Measurements from ENCODE around the gene GUCA2B. TPM values are rescaled to one million over a fixed set of nuclear protein-coding genes. Genes with fewer than 3 reads are reported as not detected.

The GUCA2B gene
- polyA plus RNA-seq, 4 donors = not detected

GRCh38 chr1:42183957-42184268 lies 30.7 kb downstream of the GUCA2B start:
- DNase-seq (ENCODE audit: low read depth in 4 of 4, low spot score in 2 of 4) = no peak

GRCh38 chr1:42184616-42185015 lies 31.4 kb downstream of the GUCA2B start:
- no peak for DNase-seq (ENCODE audit: low read depth in 4 of 4, low spot score in 2 of 4)

- DNase-seq (ENCODE audit: low read depth in 4 of 4, low spot score in 2 of 4) = no peak
Observed at GRCh38 chr1:42186152-42186551, 32.9 kb downstream of the GUCA2B start.

- DNase-seq (ENCODE audit: low read depth in 4 of 4, low spot score in 2 of 4) = no peak
Observed at GRCh38 chr1:42189931-42190853, 37.0 kb downstream of the GUCA2B start.

GRCh38 chr1:42191319-42191718 lies 38.1 kb downstream of the GUCA2B start:
- no peak for DNase-seq (ENCODE audit: low read depth in 4 of 4, low spot score in 2 of 4)

- no peak for DNase-seq (ENCODE audit: low read depth in 4 of 4, low spot score in 2 of 4)
Observed at GRCh38 chr1:42192106-42192505, 38.9 kb downstream of the GUCA2B start.

- no peak for DNase-seq (ENCODE audit: low read depth in 4 of 4, low spot score in 2 of 4)
Observed at GRCh38 chr1:42195841-42196240, 42.6 kb downstream of the GUCA2B start.

- no peak for DNase-seq (ENCODE audit: low read depth in 4 of 4, low spot score in 2 of 4)
Observed at GRCh38 chr1:42198251-42198650, 45.0 kb downstream of the GUCA2B start.

- no peak for DNase-seq (ENCODE audit: low read depth in 4 of 4, low spot score in 2 of 4)
Observed at GRCh38 chr1:42201986-42202385, 48.8 kb downstream of the GUCA2B start.

Other genes with a start within 250 kb of the GUCA2B start
- gene HIVEP3, start 234.5 kb upstream of the GUCA2B start, polyA plus RNA-seq (ENCODE audit: insufficient read length in 4 of 4) = 1 to 10 TPM; 3.5 to 4.8 (median 4.6) TPM
- gene GUCA2A, start 11.3 kb downstream of the GUCA2B start, polyA plus RNA-seq (ENCODE audit: insufficient read length in 4 of 4) = not detected
- 10 to 100 TPM; 32.8 to 52.7 (median 43.7) TPM for gene FOXJ3, start 181.8 kb downstream of the GUCA2B start, polyA plus RNA-seq (ENCODE audit: insufficient read length in 4 of 4)
- gene RIMKLA, start 227.4 kb downstream of the GUCA2B start, polyA plus RNA-seq (ENCODE audit: insufficient read length in 4 of 4) = under 1 TPM; 0.44 to 0.85 (median 0.58) TPM

Measured in left renal cortex interstitium (tissue), 4 donors.